PC-9 (cell line): ENCODE results near the gene EHBP1L1. TPM values are rescaled to one million over a fixed set of nuclear protein-coding genes. Genes with fewer than 3 reads are reported as not detected.

ENCODE experiments used
- BruUV-seq: library from RNA; stranded (reverse); fragments of 400-500 nt; replicated peaks from 2 replicates; lab custom pipeline; 2021; lab: Mats Ljungman, UMichigan
- CTCF ChIA-PET: fragments of 300-600 bp; sonication (Branson Sonifier 250); formaldehyde crosslinking; loops from one replicate; lab custom pipeline; 2022; ENCODE audit warnings: antibody characterized with exemption; lab: Charles Lee
- POLR2A ChIA-PET: fragments of 300-600 bp; sonication (Branson Sonifier 250); formaldehyde crosslinking; loops from one replicate; lab custom pipeline; 2022; ENCODE audit warnings: antibody characterized with exemption; ENCODE audit not compliant: unreplicated experiment; lab: Charles Lee
- DNase-seq, 2 experiments: peaks; one replicate each; pipeline versions ENCODE4 v3.0.0 to v3.0.0-alpha.2; 2015 to 2022; ENCODE audit warnings: mixed read lengths in 1 of 2
- H2AFZ ChIP-seq: fragments of 200-600 bp; sonication (generic); 2 replicates; pipeline ENCODE4 v1.8.1; 2017; ENCODE audit warnings: antibody characterized with exemption
- H3F3A ChIP-seq: fragments of 200-600 bp; sonication (generic); 2 replicates; pipeline ENCODE4 v1.8.1; 2017; ENCODE audit warnings: antibody characterized with exemption, mild to moderate bottlenecking, low read depth; ENCODE audit not compliant: insufficient read depth
- H3K27ac ChIP-seq: fragments of 200-600 bp; sonication (generic); 2 replicates; pipeline ENCODE4 v1.6.1; 2016; ENCODE audit warnings: mixed run types
- H3K27me3 ChIP-seq: fragments of 200-600 bp; sonication (generic); 2 replicates; pipeline ENCODE4 v1.6.1; 2016; ENCODE audit warnings: low read depth, mixed run types; ENCODE audit not compliant: insufficient read depth
- H3K36me3 ChIP-seq: fragments of 200-600 bp; sonication (generic); 2 replicates; pipeline ENCODE4 v1.6.1; 2016; ENCODE audit warnings: low read depth, mixed run types
- H3K4me1 ChIP-seq: fragments of 200-600 bp; sonication (generic); replicated peaks from 2 replicates; pipeline ENCODE4 v1.6.1; 2016; ENCODE audit warnings: mixed run types; ENCODE audit not compliant: insufficient read depth
- H3K4me2 ChIP-seq: fragments of 200-600 bp; sonication (generic); 2 replicates; pipeline ENCODE4 v1.6.1; 2017; ENCODE audit warnings: mixed run types
- H3K4me3 ChIP-seq: fragments of 200-600 bp; sonication (generic); 2 replicates; pipeline ENCODE4 v1.6.1; 2016; ENCODE audit warnings: mixed run types
- H3K79me2 ChIP-seq: fragments of 200-600 bp; sonication (generic); 2 replicates; pipeline ENCODE4 v1.6.1; 2017; ENCODE audit warnings: low read depth, mixed run types
- H3K9me2 ChIP-seq: fragments of 200-600 bp; sonication (generic); 2 replicates; pipeline ENCODE4 v1.8.1; 2017; ENCODE audit warnings: mild to moderate bottlenecking; ENCODE audit not compliant: insufficient read depth
- H3K9me3 ChIP-seq: fragments of 200-600 bp; sonication (generic); 2 replicates; pipeline ENCODE4 v1.8.1; 2016; ENCODE audit warnings: low read depth; ENCODE audit not compliant: insufficient read depth
- H4K20me1 ChIP-seq: fragments of 200-600 bp; sonication (generic); 2 replicates; pipeline ENCODE4 v1.8.1; 2017; ENCODE audit not compliant: insufficient read depth
- CTCF ChIP-seq: fragments of 200-600 bp; sonication (generic); conservative IDR thresholded peaks from 2 replicates; pipeline ENCODE4 v1.6.1; 2017; ENCODE audit warnings: mixed run types, antibody characterized with exemption, mild to moderate bottlenecking, moderate library complexity
- EZH2 ChIP-seq: fragments of 200-600 bp; sonication (generic); IDR thresholded peaks from 2 replicates; pipeline ENCODE4 v1.8.0; 2017; ENCODE audit warnings: antibody characterized with exemption, low read depth
- intact Hi-C: fragments of 100-400 bp; cut with micrococcal nuclease; formaldehyde crosslinking; loops from one replicate; pipeline ENCODE4 v1.10.0; 2022; ENCODE audit not compliant: unreplicated experiment
- total RNA-seq: library from RNA; stranded (reverse); gene quantifications from 2 replicates; pipeline ENCODE4 v1.2.3, GENCODE V29; 2021

The EHBP1L1 gene
- total RNA-seq, 1 experiment from 2014 or later = 123 TPM

- H3K9me2 ChIP-seq = no peaks in the 10 kb centered on the region
- ChIA-PET POLR2A (no interaction called here), CTCF (interaction anchor here (0.7 kb wide), 1 partner anchor 573 kb away, joined by 3 read pairs; no protein-coding TSS in a partner anchor)
- H3K36me3 ChIP-seq = peaks cover 17% of the 10 kb centered on the region
- H3K4me1 ChIP-seq = peaks cover 17% of the 10 kb centered on the region
- peaks cover 10% of the 10 kb centered on the region for H4K20me1 ChIP-seq
- no peaks in the 10 kb centered on the region for H3K79me2 ChIP-seq
- no TSS peak for BruUV-seq
- TF ChIP-seq EZH2 = no peak
- no peak for TF ChIP-seq CTCF
- peak overlapping the region; percentile 18; the same call in 1 of the 2 replicates for H3K27ac ChIP-seq
- intact Hi-C loops = loop anchor here (5.0 kb wide), 2 partner anchors 181 to 251 kb away; partner anchors contain the start of gene FIBP
- H2AFZ ChIP-seq = no peak overlapping the region
- H3K4me2 ChIP-seq = peak overlapping the region; percentile 91; the same call in 1 of the 2 replicates
- H3F3A ChIP-seq = peaks cover 36% of the 10 kb centered on the region
- H3K9me3 ChIP-seq = no peaks in the 10 kb centered on the region
- H3K27me3 ChIP-seq = no peaks in the 10 kb centered on the region
- peak in 1 of 2 experiments; percentile 9 for DNase-seq
- H3K4me3 ChIP-seq = no peak overlapping the region
Observed at GRCh38 chr11:65636108-65637031, 60.5 kb downstream of the EHBP1L1 start.

GRCh38 chr11:65637032-65637557 is 61.2 kb downstream of the EHBP1L1 start:
- ChIA-PET POLR2A (interaction anchor here (0.7 kb wide), 1 partner anchor 270 kb away, joined by 3 read pairs; no protein-coding TSS in a partner anchor), CTCF (interaction anchor here (0.6 to 1.2 kb wide), 2 partner anchors 220 to 247 kb away, joined by 3 to 5 read pairs; no protein-coding TSS in a partner anchor)

More at GRCh38 chr11:65637032-65637557, 61.2 kb downstream of the EHBP1L1 start:
- TF ChIP-seq CTCF (no peak), EZH2 (no peak)
- DNase-seq = peak in 1 of 2 experiments; percentile 16
- Histone ChIP-seq H3K9me3 (no peaks in the 10 kb centered on the region), H3K4me1 (peaks cover 17% of the 10 kb centered on the region), H3K79me2 (no peaks in the 10 kb centered on the region), H3K4me2 (peak overlapping the region; percentile 91), H3F3A (peaks cover 36% of the 10 kb centered on the region), H2AFZ (no peak overlapping the region), H3K9me2 (no peaks in the 10 kb centered on the region), H3K36me3 (peaks cover 14% of the 10 kb centered on the region), H3K27ac (peak overlapping the region; percentile 18), H3K27me3 (no peaks in the 10 kb centered on the region), H4K20me1 (peaks cover 10% of the 10 kb centered on the region), H3K4me3 (peak overlapping the region; percentile 57; the same call in 1 of the 2 replicates)
- BruUV-seq = no TSS peak
- intact Hi-C loops = loop anchor here (5.0 kb wide), 2 partner anchors 180 to 250 kb away; partner anchors contain the start of gene FIBP
